CD4-positive, CD25-positive, alpha-beta regulatory T cell (primary cell): Measurements from ENCODE around the gene DNAJB14. TPM values are rescaled to one million over a fixed set of nuclear protein-coding genes. Genes with fewer than 3 reads are reported as not detected.

ENCODE experiments used
- ATAC-seq, 2 donors: fragments of 150-1000 bp; cut with Tn5 transposase; one replicate each; pipeline ENCODE4 v1.10.0; 2021; ENCODE audit warnings: low read depth in 2 of 2, moderate number of reproducible peaks in 2 of 2, moderate library complexity in 1 of 2
- DNase-seq, 3 donors: peaks; one replicate each; pipeline versions ENCODE4 v3.0.0 to v3.0.0-alpha.2; 2012 to 2022; ENCODE audit warnings: mixed read lengths in 1 of 3
- H3K27ac ChIP-seq: one replicate; pipeline ENCODE4 v1.7.0; 2013; ENCODE audit warnings: mild to moderate bottlenecking, low read length; ENCODE audit not compliant: insufficient read depth, poor library complexity, severe bottlenecking
- H3K27me3 ChIP-seq: one replicate; pipeline ENCODE4 v1.7.0; 2013; ENCODE audit warnings: low read length; ENCODE audit not compliant: control insufficient read depth, insufficient read depth
- H3K36me3 ChIP-seq: one replicate; pipeline ENCODE4 v1.7.0; 2013; ENCODE audit warnings: mild to moderate bottlenecking, low read length, moderate library complexity; ENCODE audit not compliant: control insufficient read depth, insufficient read depth
- H3K4me1 ChIP-seq: 2 replicates; pipeline ENCODE4 v1.7.0; 2013; ENCODE audit warnings: mild to moderate bottlenecking, low read length; ENCODE audit not compliant: insufficient read depth, control insufficient read depth, poor library complexity, severe bottlenecking
- H3K4me3 ChIP-seq: one replicate; pipeline ENCODE4 v1.7.0; 2013; ENCODE audit warnings: low read depth, mild to moderate bottlenecking, low read length, moderate library complexity
- H3K9me3 ChIP-seq, 2 experiments: 1 replicate in 1 of 2; 2 replicates in 1 of 2; pipeline ENCODE4 v1.7.0; 2013; ENCODE audit warnings: low read length in 2 of 2, mild to moderate bottlenecking in 1 of 2, moderate library complexity in 1 of 2; ENCODE audit not compliant: control insufficient read depth in 2 of 2
- H3K27ac Mint-ChIP-seq, 3 donors: one replicate each; pipeline ENCODE4 v1.8.0; 2020 to 2022; ENCODE audit warnings: mild to moderate bottlenecking in 3 of 3, mixed read lengths in 3 of 3, moderate library complexity in 2 of 3
- H3K27me3 Mint-ChIP-seq: one replicate; pipeline ENCODE4 v1.8.0; 2022; ENCODE audit warnings: mild to moderate bottlenecking, mixed read lengths
- H3K36me3 Mint-ChIP-seq: one replicate; pipeline ENCODE4 v1.8.0; 2020; ENCODE audit warnings: mixed read lengths
- H3K4me1 Mint-ChIP-seq, 4 donors: one replicate each; pipeline ENCODE4 v1.8.0; 2020 to 2022; ENCODE audit warnings: mixed read lengths in 4 of 4, mild to moderate bottlenecking in 1 of 4
- H3K4me3 Mint-ChIP-seq, 4 donors: one replicate each; pipeline ENCODE4 v1.8.0; 2020 to 2022; ENCODE audit warnings: mild to moderate bottlenecking in 4 of 4, mixed read lengths in 4 of 4, moderate library complexity in 3 of 4
- H3K9me3 Mint-ChIP-seq, 7 donors: one replicate each; pipeline ENCODE4 v1.8.0; 2020 to 2022; ENCODE audit warnings: mixed read lengths in 7 of 7, mild to moderate bottlenecking in 3 of 7, moderate library complexity in 2 of 7
- polyA plus RNA-seq, 4 donors: library from polyadenylated mRNA; unstranded; fragments of 300-500 nt; fragmentation: Illumina TruSeq; gene quantifications; one replicate each; pipeline ENCODE4 v1.2.3, GENCODE V29; 2021
- total RNA-seq: library from RNA; stranded (reverse); gene quantifications from one replicate; pipeline ENCODE4 v1.2.3, GENCODE V29; 2022

DNAJB14 gene
- total and polyA plus RNA-seq, 5 donors from 2014 or later: 50.3 to 66.1 (median 54.3) TPM

DNA sequence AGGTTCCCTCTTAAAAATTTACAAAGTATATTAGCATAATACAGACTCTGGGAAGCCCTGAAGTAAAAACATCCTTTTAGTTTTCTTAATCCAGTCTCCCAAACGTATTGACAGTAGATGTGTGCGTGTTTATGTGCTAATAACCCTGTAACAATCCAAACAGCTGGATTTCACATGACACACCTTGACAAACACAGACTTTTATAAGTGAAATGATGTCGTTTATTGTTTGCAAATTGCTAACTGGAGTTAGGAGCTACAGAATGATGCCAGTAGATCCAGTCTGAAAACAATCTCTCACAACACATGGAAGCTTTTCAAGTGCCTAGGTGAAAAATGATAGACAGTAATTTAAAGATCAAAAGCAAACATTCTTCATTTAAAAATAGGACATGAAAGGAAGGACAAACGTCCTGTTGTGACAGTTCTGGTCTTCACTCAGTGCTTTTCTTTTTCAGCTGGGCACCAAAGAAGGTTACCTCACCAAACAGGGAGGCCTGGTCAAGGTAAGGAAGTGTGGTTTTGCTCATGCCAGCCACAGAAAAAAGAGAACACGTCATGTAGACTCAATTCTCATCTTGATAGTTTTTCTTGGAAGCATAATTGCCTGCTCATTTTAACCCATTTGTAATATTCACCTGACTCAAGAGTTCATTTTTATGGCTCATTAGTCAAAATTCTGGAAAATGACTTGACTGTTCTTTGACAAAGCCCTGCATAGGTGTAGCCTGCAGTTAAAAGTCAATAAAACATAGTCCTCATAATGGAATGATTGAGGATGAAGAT lies 85.1 kb downstream of the DNAJB14 start:
- Mint-ChIP-seq H3K4me3 (no peak overlapping the region), H3K9me3 (no peaks in the 10 kb centered on the region), H3K27ac (peak overlapping the region in 1 of 3 donors; percentile 58), H3K27me3 (no peaks in the 10 kb centered on the region), H3K36me3 (peaks cover 9% of the 10 kb centered on the region), H3K4me1 (peaks cover 11 to 34% (median 21%) of the 10 kb centered on the region in 4 donors)
- DNase-seq: peak in 1 of 3 donors; percentile 49
- Histone ChIP-seq H3K27me3 (no peaks in the 10 kb centered on the region), H3K36me3 (peaks cover 27% of the 10 kb centered on the region), H3K4me1 (peaks cover 4% of the 10 kb centered on the region), H3K4me3 (no peak overlapping the region), H3K9me3 (no peaks in the 10 kb centered on the region), H3K27ac (peak overlapping the region; percentile 15)
- ATAC-seq: no peak

DNA sequence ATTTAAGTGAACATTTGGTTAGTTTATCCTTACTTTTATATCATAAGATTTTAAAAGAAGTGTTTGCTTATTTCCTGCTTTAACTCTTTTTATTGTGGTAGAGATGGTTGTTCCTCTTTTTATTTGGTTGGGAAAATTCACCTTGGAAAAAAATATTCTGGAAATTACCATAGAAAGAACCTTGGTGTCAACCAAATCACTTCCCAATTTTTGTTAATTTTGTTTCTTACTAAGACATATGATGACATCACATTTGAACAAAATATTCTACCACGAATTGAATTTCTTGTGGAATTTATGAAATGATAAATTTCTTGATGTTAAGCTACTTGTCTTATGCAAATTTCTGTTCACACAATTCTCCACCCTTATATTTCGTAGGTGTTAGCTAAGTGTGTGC lies 85.9 kb downstream of the DNAJB14 start:
- Histone ChIP-seq H3K36me3 (peaks cover 23% of the 10 kb centered on the region), H3K9me3 (no peaks in the 10 kb centered on the region), H3K4me3 (no peak overlapping the region), H3K27ac (no peak overlapping the region), H3K4me1 (peaks cover 11% of the 10 kb centered on the region), H3K27me3 (no peaks in the 10 kb centered on the region)
- no peaks in the 10 kb centered on the region for H3K9me3 Mint-ChIP-seq
- no peaks in the 10 kb centered on the region for H3K27me3 Mint-ChIP-seq
- H3K36me3 Mint-ChIP-seq: peaks cover 5% of the 10 kb centered on the region
- ATAC-seq: no peak
- peaks cover 16 to 42% (median 28%) of the 10 kb centered on the region in 4 donors for H3K4me1 Mint-ChIP-seq
- no peak overlapping the region for H3K4me3 Mint-ChIP-seq
- H3K27ac Mint-ChIP-seq: peak overlapping the region in 1 of 3 donors; percentile 58
- no peak for DNase-seq

DNA sequence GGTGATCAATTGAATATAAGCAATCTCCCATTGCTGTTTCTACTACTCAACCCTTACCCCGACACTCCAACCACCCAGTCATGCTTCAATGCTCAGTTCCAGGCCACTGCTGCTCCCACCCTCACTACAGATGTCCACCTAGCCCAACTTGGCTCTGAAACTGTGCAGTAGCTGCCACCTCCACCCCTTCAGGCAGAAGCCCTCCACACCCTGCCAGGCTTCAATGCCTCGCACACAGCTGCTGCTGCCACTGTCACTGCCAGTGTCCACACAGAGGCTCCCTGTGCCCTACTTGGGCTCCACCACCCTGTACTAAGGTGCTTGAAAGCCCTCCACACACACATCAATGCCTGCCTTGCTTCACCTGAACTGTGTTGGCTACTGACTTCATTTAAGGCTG lies 86.8 kb downstream of the DNAJB14 start:
- H3K36me3 Mint-ChIP-seq: peaks cover 11% of the 10 kb centered on the region
- H3K4me3 Mint-ChIP-seq: peak overlapping the region in 1 of 4 donors; percentile 0
- Histone ChIP-seq H3K4me3 (no peak overlapping the region), H3K27me3 (no peaks in the 10 kb centered on the region), H3K4me1 (peaks cover 14% of the 10 kb centered on the region), H3K36me3 (peaks cover 16% of the 10 kb centered on the region), H3K27ac (no peak overlapping the region), H3K9me3 (no peaks in the 10 kb centered on the region)
- H3K4me1 Mint-ChIP-seq: peaks cover 19 to 51% (median 37%) of the 10 kb centered on the region in 4 donors
- no peaks in the 10 kb centered on the region for H3K27me3 Mint-ChIP-seq
- H3K9me3 Mint-ChIP-seq: no peaks in the 10 kb centered on the region
- no peak overlapping the region for H3K27ac Mint-ChIP-seq
- DNase-seq (no peak), ATAC-seq (no peak)

DNA sequence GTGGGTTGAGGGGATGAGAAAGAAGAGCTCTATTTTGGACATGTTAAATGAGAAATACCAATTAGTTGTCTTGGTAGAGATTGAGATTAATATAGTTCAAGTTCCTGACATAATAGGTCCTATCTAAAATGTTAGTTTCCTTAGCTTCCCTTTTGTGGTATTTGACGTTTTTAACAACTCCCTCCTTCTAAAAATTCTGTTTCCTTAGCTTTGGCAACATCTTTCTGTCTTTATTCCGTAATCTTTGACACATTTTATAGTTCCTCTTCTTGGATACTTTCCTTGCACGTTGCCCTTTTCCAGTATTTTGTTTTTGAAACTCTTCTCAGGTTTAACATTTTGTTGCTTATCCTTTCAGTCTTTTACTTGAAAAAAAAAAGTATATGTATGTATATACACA lies 89.1 kb downstream of the DNAJB14 start:
- Histone ChIP-seq H3K4me1 (peaks cover 14% of the 10 kb centered on the region), H3K27ac (no peak overlapping the region), H3K9me3 (no peaks in the 10 kb centered on the region), H3K4me3 (no peak overlapping the region), H3K27me3 (no peaks in the 10 kb centered on the region), H3K36me3 (peaks cover 12% of the 10 kb centered on the region)
- Mint-ChIP-seq H3K4me1 (peaks cover 21 to 58% (median 42%) of the 10 kb centered on the region in 4 donors), H3K27me3 (no peaks in the 10 kb centered on the region), H3K9me3 (no peaks in the 10 kb centered on the region), H3K4me3 (no peak overlapping the region), H3K27ac (peak overlapping the region; percentile 43 to 81 (median 54)), H3K36me3 (peaks cover 25% of the 10 kb centered on the region)
- ATAC-seq (no peak), DNase-seq (no peak)

DNA sequence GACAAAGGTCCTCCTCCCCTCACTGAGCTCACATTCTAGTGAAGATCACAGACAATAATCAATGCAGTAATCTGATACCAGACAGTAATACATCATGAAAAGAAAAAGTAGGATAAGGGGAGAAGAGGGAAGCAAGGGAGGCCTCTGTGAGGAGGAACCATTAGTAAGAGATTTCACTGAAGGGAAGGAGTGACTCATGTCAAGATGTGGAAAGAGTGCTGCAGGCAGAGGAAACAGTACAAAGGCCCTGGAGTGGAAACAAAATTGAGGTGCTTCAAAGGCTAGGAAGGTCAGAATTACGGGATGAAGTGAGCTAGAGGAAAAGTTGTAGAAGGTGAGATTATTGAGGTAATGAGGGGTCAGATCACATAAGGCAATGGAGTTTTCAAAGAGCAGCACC lies 90.3 kb downstream of the DNAJB14 start:
- Mint-ChIP-seq H3K27ac (peak overlapping the region; percentile 54 to 90 (median 81)), H3K4me3 (peak overlapping the region in 3 of 4 donors; percentile 8 to 81 (median 44)), H3K27me3 (no peaks in the 10 kb centered on the region), H3K9me3 (no peaks in the 10 kb centered on the region), H3K36me3 (peaks cover 25% of the 10 kb centered on the region), H3K4me1 (peaks cover 23 to 59% (median 49%) of the 10 kb centered on the region in 4 donors)
- Histone ChIP-seq H3K36me3 (peaks cover 3% of the 10 kb centered on the region), H3K9me3 (no peaks in the 10 kb centered on the region), H3K27ac (peak overlapping the region; percentile 70), H3K27me3 (no peaks in the 10 kb centered on the region), H3K4me1 (peaks cover 21% of the 10 kb centered on the region), H3K4me3 (peak overlapping the region; percentile 72)
- ATAC-seq: peak; percentile 29 to 49
- peak in 1 of 3 donors; percentile 46 for DNase-seq

DNA sequence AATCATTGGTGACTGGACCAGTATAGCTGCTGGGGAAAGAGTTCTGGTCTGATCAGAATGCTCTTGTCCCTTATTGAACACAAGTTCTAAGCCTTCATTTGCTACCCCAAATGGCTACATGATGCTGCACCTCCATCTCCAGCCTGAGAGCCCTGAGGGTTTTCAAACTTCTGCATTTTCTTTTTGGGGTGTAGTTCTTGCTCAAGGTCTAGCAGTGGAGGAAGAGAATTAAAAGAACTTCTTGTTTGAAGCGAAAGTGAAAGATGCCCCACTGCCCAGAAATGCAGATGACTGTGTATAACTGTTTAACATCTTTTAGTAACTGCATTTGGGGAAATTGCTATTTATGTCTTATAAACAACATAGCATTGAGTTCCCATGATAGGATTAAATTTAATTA lies 90.7 kb downstream of the DNAJB14 start:
- Mint-ChIP-seq H3K9me3 (no peaks in the 10 kb centered on the region), H3K4me1 (peaks cover 25 to 62% (median 52%) of the 10 kb centered on the region in 4 donors), H3K36me3 (peaks cover 25% of the 10 kb centered on the region), H3K4me3 (peak overlapping the region; percentile 32 to 81 (median 54)), H3K27ac (peak overlapping the region; percentile 37 to 67 (median 54)), H3K27me3 (no peaks in the 10 kb centered on the region)
- H3K9me3 ChIP-seq: no peaks in the 10 kb centered on the region
- H3K27ac ChIP-seq: peak overlapping the region; percentile 70
- ATAC-seq (peak; percentile 46 to 59), DNase-seq (peak in 1 of 3 donors; percentile 79)
- peaks cover 26% of the 10 kb centered on the region for H3K4me1 ChIP-seq
- H3K4me3 ChIP-seq: peak overlapping the region; percentile 72
- H3K36me3 ChIP-seq: peaks cover 3% of the 10 kb centered on the region
- no peaks in the 10 kb centered on the region for H3K27me3 ChIP-seq

DNA sequence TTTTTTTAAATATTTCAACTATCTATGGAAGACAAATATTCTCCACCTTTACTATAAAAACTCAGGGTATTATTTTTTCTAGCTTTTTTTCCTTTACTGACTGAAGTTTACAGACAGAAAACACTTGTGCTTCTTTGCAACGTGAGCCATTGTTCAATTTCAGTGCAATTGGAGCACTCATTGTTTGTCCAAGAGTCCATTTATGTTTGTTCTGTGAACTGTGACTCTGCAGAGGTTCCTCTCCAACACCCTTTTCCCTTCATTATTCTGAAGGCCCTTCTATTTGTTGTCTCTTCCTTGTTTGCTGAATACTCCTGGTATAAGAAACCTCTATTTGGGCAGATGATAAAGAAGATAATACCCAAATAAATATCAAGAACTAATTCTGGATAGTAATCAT lies 92.4 kb downstream of the DNAJB14 start:
- no peaks in the 10 kb centered on the region for H3K36me3 ChIP-seq
- no peak overlapping the region for H3K4me3 ChIP-seq
- H3K27ac Mint-ChIP-seq: peak overlapping the region in 2 of 3 donors; percentile 16 to 54
- H3K27me3 Mint-ChIP-seq: no peaks in the 10 kb centered on the region
- H3K36me3 Mint-ChIP-seq: peaks cover 20% of the 10 kb centered on the region
- DNase-seq: no peak
- no peak overlapping the region for H3K27ac ChIP-seq
- H3K9me3 Mint-ChIP-seq: no peaks in the 10 kb centered on the region
- H3K4me1 ChIP-seq: peaks cover 30% of the 10 kb centered on the region
- H3K9me3 ChIP-seq: no peaks in the 10 kb centered on the region
- H3K27me3 ChIP-seq: no peaks in the 10 kb centered on the region
- no peak for ATAC-seq
- H3K4me1 Mint-ChIP-seq: peaks cover 28 to 59% (median 52%) of the 10 kb centered on the region in 4 donors
- H3K4me3 Mint-ChIP-seq: no peak overlapping the region
